WTC11 (cell line): Measurements from ENCODE around the gene WDR18. TPM values are rescaled to one million over a fixed set of nuclear protein-coding genes. Genes with fewer than 3 reads are reported as not detected.

Experiments
- CREM ChIP-seq: sonication (generic); formaldehyde crosslinking; IDR thresholded peaks from 2 replicates; pipeline ENCODE4 v1.8.1; 2022; ENCODE audit warnings: mild to moderate bottlenecking, missing genetic modification reagents, moderate library complexity
- EMX1 ChIP-seq: fragments of 250-450 bp; sonication (Bioruptor Pico); IDR thresholded peaks from 2 replicates; pipeline ENCODE4 v1.8.0; 2021; ENCODE audit warnings: mild to moderate bottlenecking
- ESRRA ChIP-seq: sonication (generic); formaldehyde crosslinking; IDR thresholded peaks from 2 replicates; pipeline ENCODE4 v1.8.1; 2022; ENCODE audit warnings: mild to moderate bottlenecking, missing genetic modification reagents, borderline replicate concordance
- GABPB1 ChIP-seq: sonication (generic); formaldehyde crosslinking; IDR thresholded peaks from 2 replicates; pipeline ENCODE4 v1.8.1; 2023; ENCODE audit warnings: mild to moderate bottlenecking, missing genetic modification reagents
- KAT7 ChIP-seq: sonication (generic); formaldehyde crosslinking; IDR thresholded peaks from 2 replicates; pipeline ENCODE4 v1.8.1; 2023; ENCODE audit warnings: missing genetic modification reagents, mild to moderate bottlenecking, borderline replicate concordance
- MXD4 ChIP-seq: fragments of 250-450 bp; sonication (Bioruptor Pico); IDR thresholded peaks from 2 replicates; pipeline ENCODE4 v1.8.0; 2021; ENCODE audit warnings: mild to moderate bottlenecking, moderate library complexity, borderline replicate concordance
- NFATC4 ChIP-seq: fragments of 250-450 bp; sonication (Bioruptor Pico); IDR thresholded peaks from 2 replicates; pipeline ENCODE4 v1.9.0; 2021; ENCODE audit warnings: mild to moderate bottlenecking
- NFE2L1 ChIP-seq: sonication (generic); formaldehyde crosslinking; IDR thresholded peaks from 2 replicates; pipeline ENCODE4 v1.8.1; 2023; ENCODE audit warnings: missing genetic modification reagents
- NFYB ChIP-seq: sonication (generic); formaldehyde crosslinking; conservative IDR thresholded peaks from 2 replicates; pipeline ENCODE4 v1.8.0; 2022; ENCODE audit warnings: low read depth, missing genetic modification reagents
- NR2C2 ChIP-seq: sonication (generic); formaldehyde crosslinking; IDR thresholded peaks from 2 replicates; pipeline ENCODE4 v1.8.0; 2022; ENCODE audit warnings: mild to moderate bottlenecking, missing genetic modification reagents
- RELA ChIP-seq: sonication (generic); formaldehyde crosslinking; IDR thresholded peaks from 2 replicates; pipeline ENCODE4 v1.8.1; 2022; ENCODE audit warnings: missing genetic modification reagents, mild to moderate bottlenecking, borderline replicate concordance
- SMAD4 ChIP-seq: sonication (generic); formaldehyde crosslinking; IDR thresholded peaks from 2 replicates; pipeline ENCODE4 v1.8.0; 2022; ENCODE audit warnings: mild to moderate bottlenecking, missing genetic modification reagents
- SOX15 ChIP-seq: fragments of 250-450 bp; sonication (Bioruptor Pico); IDR thresholded peaks from 2 replicates; pipeline ENCODE4 v1.9.0; 2021; ENCODE audit warnings: mild to moderate bottlenecking
- SP1 ChIP-seq: sonication (generic); formaldehyde crosslinking; conservative IDR thresholded peaks from 2 replicates; pipeline ENCODE4 v1.8.1; 2022; ENCODE audit warnings: missing genetic modification reagents
- TEAD1 ChIP-seq: sonication (generic); formaldehyde crosslinking; IDR thresholded peaks from 2 replicates; pipeline ENCODE4 v1.8.0; 2022; ENCODE audit warnings: mild to moderate bottlenecking, missing genetic modification reagents
- ZBTB21 ChIP-seq: sonication (generic); formaldehyde crosslinking; IDR thresholded peaks from 2 replicates; pipeline ENCODE4 v1.8.1; 2023; ENCODE audit warnings: mild to moderate bottlenecking, missing genetic modification reagents, borderline replicate concordance
- ZNF138 ChIP-seq: sonication (generic); formaldehyde crosslinking; conservative IDR thresholded peaks from 2 replicates; pipeline ENCODE4 v1.8.1; 2022; ENCODE audit warnings: mild to moderate bottlenecking, moderate library complexity, missing genetic modification reagents
- ZNF219 ChIP-seq: sonication (generic); formaldehyde crosslinking; IDR thresholded peaks from 2 replicates; pipeline ENCODE4 v1.8.0; 2023; ENCODE audit warnings: missing genetic modification reagents, mild to moderate bottlenecking, borderline replicate concordance
- ZNF396 ChIP-seq: fragments of 250-450 bp; sonication (Bioruptor Pico); IDR thresholded peaks from 2 replicates; pipeline ENCODE4 v1.8.0; 2021; ENCODE audit warnings: mild to moderate bottlenecking, moderate library complexity, borderline replicate concordance
- ZNF416 ChIP-seq: fragments of 250-450 bp; sonication (Bioruptor Pico); IDR thresholded peaks from 2 replicates; pipeline ENCODE4 v1.9.0; 2021; ENCODE audit warnings: mild to moderate bottlenecking, inconsistent platforms
- total RNA-seq: library from RNA; stranded (reverse); gene quantifications from 3 replicates; pipeline ENCODE4 v1.2.3, GENCODE V29; 2021
- TF ChIP-seq, protein P1 (sequence below): fragments of 250-450 bp; sonication (Bioruptor Pico); IDR thresholded peaks from 2 replicates; pipeline ENCODE4 v1.9.0; 2021; ENCODE audit warnings: mild to moderate bottlenecking, borderline replicate concordance
- TF ChIP-seq, protein P2 (sequence below): sonication (generic); formaldehyde crosslinking; IDR thresholded peaks from 2 replicates; pipeline ENCODE4 v1.8.0; 2023; ENCODE audit warnings: mild to moderate bottlenecking, missing genetic modification reagents
- TF ChIP-seq, protein P3 (sequence below): sonication (generic); formaldehyde crosslinking; IDR thresholded peaks from 2 replicates; pipeline ENCODE4 v1.8.1; 2023; ENCODE audit warnings: mild to moderate bottlenecking, missing genetic modification reagents, moderate library complexity
- TF ChIP-seq, protein P4 (sequence below): sonication (generic); formaldehyde crosslinking; IDR thresholded peaks from 2 replicates; pipeline ENCODE4 v1.8.1; 2022; ENCODE audit warnings: low read depth, missing genetic modification reagents, borderline replicate concordance
- TF ChIP-seq, protein P5 (sequence below): sonication (generic); formaldehyde crosslinking; IDR thresholded peaks from 2 replicates; pipeline ENCODE4 v1.8.1; 2023; ENCODE audit warnings: mild to moderate bottlenecking, missing genetic modification reagents, borderline replicate concordance
- TF ChIP-seq, protein P6 (sequence below): sonication (generic); formaldehyde crosslinking; IDR thresholded peaks from 2 replicates; pipeline ENCODE4 v1.8.1; 2022; ENCODE audit warnings: mild to moderate bottlenecking, moderate library complexity, missing genetic modification reagents

Gene WDR18
- total RNA-seq, 1 experiment from 2014 or later, result 140 TPM

DNA sequence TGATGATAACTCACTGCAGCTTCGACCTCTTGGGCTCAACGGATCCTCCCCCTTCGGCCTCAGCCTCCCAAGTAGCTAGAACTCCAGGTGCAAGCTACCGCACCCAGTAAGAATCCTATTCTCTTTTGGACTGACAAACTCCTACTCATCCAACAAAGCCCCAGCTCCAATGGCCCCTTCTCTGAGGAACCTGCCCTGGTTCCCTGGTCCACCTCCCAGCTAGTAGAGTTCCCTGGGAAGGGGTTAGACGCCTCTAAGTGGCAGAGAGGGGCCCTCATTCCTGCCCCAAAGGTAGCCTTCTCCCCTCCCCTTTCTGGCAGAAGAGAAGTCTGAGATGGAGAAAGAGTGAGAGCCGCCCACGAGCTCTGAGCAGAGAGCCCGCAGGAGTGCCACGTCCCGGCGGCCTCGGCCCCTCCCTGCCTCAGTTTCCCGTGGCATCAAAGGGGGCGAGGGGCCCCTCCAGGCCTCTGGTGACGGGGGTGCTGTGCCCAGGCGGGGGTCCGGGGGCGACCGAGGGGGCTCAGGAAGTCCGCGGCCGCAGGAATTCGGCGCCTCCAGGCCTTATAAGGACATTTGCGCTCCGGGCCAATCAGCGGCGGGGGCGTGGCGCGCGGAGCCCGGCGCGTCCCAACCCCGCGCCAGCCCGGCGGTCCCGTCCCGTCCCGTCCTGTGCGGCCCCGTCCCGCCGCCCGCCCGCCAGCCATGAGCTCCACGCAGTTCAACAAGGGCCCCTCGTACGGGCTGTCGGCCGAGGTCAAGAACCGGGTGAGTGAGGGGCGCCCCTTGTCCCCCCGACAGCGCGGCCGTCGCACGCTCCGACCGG lies 42.0 kb downstream of the WDR18 start, which contains the start of gene CNN2 (continued):
- TF ChIP-seq, protein P1, sequence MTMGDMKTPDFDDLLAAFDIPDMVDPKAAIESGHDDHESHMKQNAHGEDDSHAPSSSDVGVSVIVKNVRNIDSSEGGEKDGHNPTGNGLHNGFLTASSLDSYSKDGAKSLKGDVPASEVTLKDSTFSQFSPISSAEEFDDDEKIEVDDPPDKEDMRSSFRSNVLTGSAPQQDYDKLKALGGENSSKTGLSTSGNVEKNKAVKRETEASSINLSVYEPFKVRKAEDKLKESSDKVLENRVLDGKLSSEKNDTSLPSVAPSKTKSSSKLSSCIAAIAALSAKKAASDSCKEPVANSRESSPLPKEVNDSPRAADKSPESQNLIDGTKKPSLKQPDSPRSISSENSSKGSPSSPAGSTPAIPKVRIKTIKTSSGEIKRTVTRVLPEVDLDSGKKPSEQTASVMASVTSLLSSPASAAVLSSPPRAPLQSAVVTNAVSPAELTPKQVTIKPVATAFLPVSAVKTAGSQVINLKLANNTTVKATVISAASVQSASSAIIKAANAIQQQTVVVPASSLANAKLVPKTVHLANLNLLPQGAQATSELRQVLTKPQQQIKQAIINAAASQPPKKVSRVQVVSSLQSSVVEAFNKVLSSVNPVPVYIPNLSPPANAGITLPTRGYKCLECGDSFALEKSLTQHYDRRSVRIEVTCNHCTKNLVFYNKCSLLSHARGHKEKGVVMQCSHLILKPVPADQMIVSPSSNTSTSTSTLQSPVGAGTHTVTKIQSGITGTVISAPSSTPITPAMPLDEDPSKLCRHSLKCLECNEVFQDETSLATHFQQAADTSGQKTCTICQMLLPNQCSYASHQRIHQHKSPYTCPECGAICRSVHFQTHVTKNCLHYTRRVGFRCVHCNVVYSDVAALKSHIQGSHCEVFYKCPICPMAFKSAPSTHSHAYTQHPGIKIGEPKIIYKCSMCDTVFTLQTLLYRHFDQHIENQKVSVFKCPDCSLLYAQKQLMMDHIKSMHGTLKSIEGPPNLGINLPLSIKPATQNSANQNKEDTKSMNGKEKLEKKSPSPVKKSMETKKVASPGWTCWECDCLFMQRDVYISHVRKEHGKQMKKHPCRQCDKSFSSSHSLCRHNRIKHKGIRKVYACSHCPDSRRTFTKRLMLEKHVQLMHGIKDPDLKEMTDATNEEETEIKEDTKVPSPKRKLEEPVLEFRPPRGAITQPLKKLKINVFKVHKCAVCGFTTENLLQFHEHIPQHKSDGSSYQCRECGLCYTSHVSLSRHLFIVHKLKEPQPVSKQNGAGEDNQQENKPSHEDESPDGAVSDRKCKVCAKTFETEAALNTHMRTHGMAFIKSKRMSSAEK (CRISPR knock-in tag), result no peak
- TF ChIP-seq, protein P2, sequence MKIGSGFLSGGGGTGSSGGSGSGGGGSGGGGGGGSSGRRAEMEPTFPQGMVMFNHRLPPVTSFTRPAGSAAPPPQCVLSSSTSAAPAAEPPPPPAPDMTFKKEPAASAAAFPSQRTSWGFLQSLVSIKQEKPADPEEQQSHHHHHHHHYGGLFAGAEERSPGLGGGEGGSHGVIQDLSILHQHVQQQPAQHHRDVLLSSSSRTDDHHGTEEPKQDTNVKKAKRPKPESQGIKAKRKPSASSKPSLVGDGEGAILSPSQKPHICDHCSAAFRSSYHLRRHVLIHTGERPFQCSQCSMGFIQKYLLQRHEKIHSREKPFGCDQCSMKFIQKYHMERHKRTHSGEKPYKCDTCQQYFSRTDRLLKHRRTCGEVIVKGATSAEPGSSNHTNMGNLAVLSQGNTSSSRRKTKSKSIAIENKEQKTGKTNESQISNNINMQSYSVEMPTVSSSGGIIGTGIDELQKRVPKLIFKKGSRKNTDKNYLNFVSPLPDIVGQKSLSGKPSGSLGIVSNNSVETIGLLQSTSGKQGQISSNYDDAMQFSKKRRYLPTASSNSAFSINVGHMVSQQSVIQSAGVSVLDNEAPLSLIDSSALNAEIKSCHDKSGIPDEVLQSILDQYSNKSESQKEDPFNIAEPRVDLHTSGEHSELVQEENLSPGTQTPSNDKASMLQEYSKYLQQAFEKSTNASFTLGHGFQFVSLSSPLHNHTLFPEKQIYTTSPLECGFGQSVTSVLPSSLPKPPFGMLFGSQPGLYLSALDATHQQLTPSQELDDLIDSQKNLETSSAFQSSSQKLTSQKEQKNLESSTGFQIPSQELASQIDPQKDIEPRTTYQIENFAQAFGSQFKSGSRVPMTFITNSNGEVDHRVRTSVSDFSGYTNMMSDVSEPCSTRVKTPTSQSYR, result no peak
- TF ChIP-seq, protein P3, sequence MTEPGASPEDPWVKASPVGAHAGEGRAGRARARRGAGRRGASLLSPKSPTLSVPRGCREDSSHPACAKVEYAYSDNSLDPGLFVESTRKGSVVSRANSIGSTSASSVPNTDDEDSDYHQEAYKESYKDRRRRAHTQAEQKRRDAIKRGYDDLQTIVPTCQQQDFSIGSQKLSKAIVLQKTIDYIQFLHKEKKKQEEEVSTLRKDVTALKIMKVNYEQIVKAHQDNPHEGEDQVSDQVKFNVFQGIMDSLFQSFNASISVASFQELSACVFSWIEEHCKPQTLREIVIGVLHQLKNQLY (CRISPR knock-in tag), result 0 out of 2 replicates have a peak, but pooled peaks have one; percentile 36
- TF ChIP-seq ZNF138 (CRISPR knock-in tag), result no peak
- peak; percentile 38; the same call in 1 of the 2 replicates for TF ChIP-seq SP1 (CRISPR knock-in tag)
- no peak for TF ChIP-seq NFE2L1 (CRISPR knock-in tag)
- TF ChIP-seq ZBTB21, result no peak
- no peak for TF ChIP-seq ZNF219
- TF ChIP-seq SOX15, result no peak
- TF ChIP-seq, protein P4, sequence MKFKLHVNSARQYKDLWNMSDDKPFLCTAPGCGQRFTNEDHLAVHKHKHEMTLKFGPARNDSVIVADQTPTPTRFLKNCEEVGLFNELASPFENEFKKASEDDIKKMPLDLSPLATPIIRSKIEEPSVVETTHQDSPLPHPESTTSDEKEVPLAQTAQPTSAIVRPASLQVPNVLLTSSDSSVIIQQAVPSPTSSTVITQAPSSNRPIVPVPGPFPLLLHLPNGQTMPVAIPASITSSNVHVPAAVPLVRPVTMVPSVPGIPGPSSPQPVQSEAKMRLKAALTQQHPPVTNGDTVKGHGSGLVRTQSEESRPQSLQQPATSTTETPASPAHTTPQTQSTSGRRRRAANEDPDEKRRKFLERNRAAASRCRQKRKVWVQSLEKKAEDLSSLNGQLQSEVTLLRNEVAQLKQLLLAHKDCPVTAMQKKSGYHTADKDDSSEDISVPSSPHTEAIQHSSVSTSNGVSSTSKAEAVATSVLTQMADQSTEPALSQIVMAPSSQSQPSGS, result no peak
- TF ChIP-seq EMX1, result no peak
- 0 out of 2 replicates have a peak, but pooled peaks have one; percentile 67 for TF ChIP-seq RELA
- no peak for TF ChIP-seq ZNF396 (CRISPR knock-in tag)
- peak; percentile 70 for TF ChIP-seq NFYB
- TF ChIP-seq NFATC4 (CRISPR knock-in tag), result no peak
- TF ChIP-seq, protein P5, sequence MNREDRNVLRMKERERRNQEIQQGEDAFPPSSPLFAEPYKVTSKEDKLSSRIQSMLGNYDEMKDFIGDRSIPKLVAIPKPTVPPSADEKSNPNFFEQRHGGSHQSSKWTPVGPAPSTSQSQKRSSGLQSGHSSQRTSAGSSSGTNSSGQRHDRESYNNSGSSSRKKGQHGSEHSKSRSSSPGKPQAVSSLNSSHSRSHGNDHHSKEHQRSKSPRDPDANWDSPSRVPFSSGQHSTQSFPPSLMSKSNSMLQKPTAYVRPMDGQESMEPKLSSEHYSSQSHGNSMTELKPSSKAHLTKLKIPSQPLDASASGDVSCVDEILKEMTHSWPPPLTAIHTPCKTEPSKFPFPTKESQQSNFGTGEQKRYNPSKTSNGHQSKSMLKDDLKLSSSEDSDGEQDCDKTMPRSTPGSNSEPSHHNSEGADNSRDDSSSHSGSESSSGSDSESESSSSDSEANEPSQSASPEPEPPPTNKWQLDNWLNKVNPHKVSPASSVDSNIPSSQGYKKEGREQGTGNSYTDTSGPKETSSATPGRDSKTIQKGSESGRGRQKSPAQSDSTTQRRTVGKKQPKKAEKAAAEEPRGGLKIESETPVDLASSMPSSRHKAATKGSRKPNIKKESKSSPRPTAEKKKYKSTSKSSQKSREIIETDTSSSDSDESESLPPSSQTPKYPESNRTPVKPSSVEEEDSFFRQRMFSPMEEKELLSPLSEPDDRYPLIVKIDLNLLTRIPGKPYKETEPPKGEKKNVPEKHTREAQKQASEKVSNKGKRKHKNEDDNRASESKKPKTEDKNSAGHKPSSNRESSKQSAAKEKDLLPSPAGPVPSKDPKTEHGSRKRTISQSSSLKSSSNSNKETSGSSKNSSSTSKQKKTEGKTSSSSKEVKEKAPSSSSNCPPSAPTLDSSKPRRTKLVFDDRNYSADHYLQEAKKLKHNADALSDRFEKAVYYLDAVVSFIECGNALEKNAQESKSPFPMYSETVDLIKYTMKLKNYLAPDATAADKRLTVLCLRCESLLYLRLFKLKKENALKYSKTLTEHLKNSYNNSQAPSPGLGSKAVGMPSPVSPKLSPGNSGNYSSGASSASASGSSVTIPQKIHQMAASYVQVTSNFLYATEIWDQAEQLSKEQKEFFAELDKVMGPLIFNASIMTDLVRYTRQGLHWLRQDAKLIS (CRISPR knock-in tag), result no peak
- TF ChIP-seq TEAD1, result no peak; the same call in 1 of the 2 replicates
- TF ChIP-seq CREM (CRISPR knock-in tag), result peak; percentile 45; the same call in 1 of the 2 replicates
- TF ChIP-seq GABPB1 (CRISPR knock-in tag), result no peak
- TF ChIP-seq SMAD4 (CRISPR knock-in tag), result no peak
- TF ChIP-seq, protein P6, sequence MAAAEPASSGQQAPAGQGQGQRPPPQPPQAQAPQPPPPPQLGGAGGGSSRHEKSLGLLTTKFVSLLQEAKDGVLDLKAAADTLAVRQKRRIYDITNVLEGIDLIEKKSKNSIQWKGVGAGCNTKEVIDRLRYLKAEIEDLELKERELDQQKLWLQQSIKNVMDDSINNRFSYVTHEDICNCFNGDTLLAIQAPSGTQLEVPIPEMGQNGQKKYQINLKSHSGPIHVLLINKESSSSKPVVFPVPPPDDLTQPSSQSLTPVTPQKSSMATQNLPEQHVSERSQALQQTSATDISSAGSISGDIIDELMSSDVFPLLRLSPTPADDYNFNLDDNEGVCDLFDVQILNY, result peak; percentile 40; the same call in 1 of the 2 replicates
- TF ChIP-seq KAT7 (CRISPR knock-in tag), result 0 out of 2 replicates have a peak, but pooled peaks have one; percentile 63
- no peak for TF ChIP-seq NR2C2 (CRISPR knock-in tag)
- no peak for TF ChIP-seq ZNF416 (CRISPR knock-in tag)
- no peak for TF ChIP-seq MXD4
- TF ChIP-seq ESRRA (CRISPR knock-in tag), result no peak
